Activated naive CD8-positive, alpha-beta T cell treated with anti-CD3 and anti-CD28 coated beads, Interleukin-2, amount 50 U/mL, for 16 hours (primary cell): ENCODE data around the gene NANOS2.
A peak's percentile ranks its signal among the peaks of the same experiment; 100 is the strongest.

Source experiments
- DNase-seq: peaks from one replicate; pipeline ENCODE4 v3.0.0-alpha.2; 2020; ENCODE audit warnings: low read depth, low spot score

Gene NANOS2

GRCh38 chr19:45929247-45929646 is 14.7 kb upstream of the NANOS2 start:
- no peak for DNase-seq

- DNase-seq, result peak; percentile 69
These were observed 13.1 kb upstream of the NANOS2 start for GRCh38 chr19:45927565-45928261.

GRCh38 chr19:45924891-45925447 is 10.4 kb upstream of the NANOS2 start:
- DNase-seq, result no peak

- DNase-seq, result no peak
These were observed 7.7 kb upstream of the NANOS2 start for GRCh38 chr19:45922281-45922680.

GRCh38 chr19:45920458-45920857 is 5.9 kb upstream of the NANOS2 start:
- no peak for DNase-seq

- no peak for DNase-seq
These were observed 5.1 kb upstream of the NANOS2 start for GRCh38 chr19:45919678-45920077.

GRCh38 chr19:45918721-45919120 is 4.1 kb upstream of the NANOS2 start:
- DNase-seq, result no peak

GRCh38 chr19:45917421-45918091 is 3.0 kb upstream of the NANOS2 start:
- DNase-seq, result no peak

- DNase-seq, result no peak
These were observed 3.3 kb downstream of the NANOS2 start for GRCh38 chr19:45911291-45911690.

- no peak for DNase-seq
These were observed 5.6 kb downstream of the NANOS2 start for GRCh38 chr19:45908956-45909355.

GRCh38 chr19:45906221-45906620 is 8.4 kb downstream of the NANOS2 start:
- no peak for DNase-seq

- no peak for DNase-seq
These were observed 9.6 kb downstream of the NANOS2 start for GRCh38 chr19:45905011-45905410.

- DNase-seq, result peak; percentile 96
These were observed 11.6 kb downstream of the NANOS2 start for GRCh38 chr19:45902651-45903625.

- DNase-seq, result no peak
These were observed 12.5 kb downstream of the NANOS2 start, which contains the start of gene MYPOP for GRCh38 chr19:45901912-45902650. TSS of gene MYPOP (minus strand) at chr19:45902613. CDS start at chr19:45901773, 840 bp downstream.

- no peak for DNase-seq
These were observed 13.1 kb downstream of the NANOS2 start for GRCh38 chr19:45901432-45901911.

- no peak for DNase-seq
These were observed 13.7 kb downstream of the NANOS2 start for GRCh38 chr19:45900738-45901431.

- DNase-seq, result no peak
These were observed 14.5 kb downstream of the NANOS2 start for GRCh38 chr19:45899919-45900589.

- DNase-seq, result no peak
These were observed 15.3 kb downstream of the NANOS2 start for GRCh38 chr19:45899253-45899652.

- no peak for DNase-seq
These were observed 17.2 kb downstream of the NANOS2 start for GRCh38 chr19:45897261-45897812.
